Astrocyte (in vitro differentiated cells and primary cell): ENCODE results near the gene CSMD2. TPM values are rescaled to one million over a fixed set of nuclear protein-coding genes. Genes with fewer than 3 reads are reported as not detected.

Experiments used
- DNase-seq: peaks from one replicate; pipeline ENCODE4 v3.0.0-alpha.2; 2010; ENCODE audit warnings: low read depth
- FAIRE-seq: peaks from 2 replicates; lab custom pipeline; 2011; peaks lifted over from hg19 to GRCh38; lab: Jason Lieb, UNC
- H2AFZ ChIP-seq: 2 replicates; pipeline ENCODE4 v1.6.0; 2012; ENCODE audit warnings: low read depth, low read length, inconsistent platforms
- H3K27ac ChIP-seq: 2 replicates; pipeline ENCODE4 v1.5.1; 2011; ENCODE audit warnings: low read depth, low read length, inconsistent platforms
- H3K27me3 ChIP-seq: 2 replicates; pipeline ENCODE4 v1.6.0; 2011; ENCODE audit warnings: low read length, inconsistent platforms; ENCODE audit not compliant: insufficient read depth
- H3K36me3 ChIP-seq: 2 replicates; pipeline ENCODE4 v1.5.1; 2011; ENCODE audit warnings: low read length, inconsistent platforms; ENCODE audit not compliant: insufficient read depth
- H3K4me1 ChIP-seq: 2 replicates; pipeline ENCODE4 v1.5.1; 2011; ENCODE audit warnings: low read length, inconsistent platforms; ENCODE audit not compliant: insufficient read depth
- H3K4me2 ChIP-seq: 2 replicates; pipeline ENCODE4 v1.6.0; 2012; ENCODE audit warnings: low read length, inconsistent platforms
- H3K4me3 ChIP-seq: 2 replicates; pipeline ENCODE4 v1.5.1; 2011; ENCODE audit warnings: low read depth, mild to moderate bottlenecking, low read length, inconsistent platforms; ENCODE audit not compliant: insufficient read depth
- H3K79me2 ChIP-seq: 2 replicates; pipeline ENCODE4 v1.6.0; 2012; ENCODE audit warnings: mild to moderate bottlenecking, low read length, inconsistent platforms; ENCODE audit not compliant: insufficient read depth
- H3K9ac ChIP-seq: 2 replicates; pipeline ENCODE4 v1.6.0; 2012; ENCODE audit warnings: mild to moderate bottlenecking, low read length, inconsistent platforms
- H3K9me3 ChIP-seq: 2 replicates; pipeline ENCODE4 v1.5.1; 2012; ENCODE audit warnings: low read depth, mild to moderate bottlenecking, low read length, inconsistent platforms; ENCODE audit not compliant: insufficient read depth
- H4K20me1 ChIP-seq: 2 replicates; pipeline ENCODE4 v1.6.0; 2012; ENCODE audit warnings: low read length, inconsistent platforms; ENCODE audit not compliant: insufficient read depth
- H3K27ac Mint-ChIP-seq: one replicate; pipeline ENCODE4 v1.8.0; 2021; ENCODE audit warnings: mild to moderate bottlenecking, mixed read lengths; ENCODE audit not compliant: unreplicated experiment
- H3K27me3 Mint-ChIP-seq: one replicate; pipeline ENCODE4 v1.8.0; 2021; ENCODE audit warnings: low read depth, mixed read lengths; ENCODE audit not compliant: unreplicated experiment
- H3K36me3 Mint-ChIP-seq: one replicate; pipeline ENCODE4 v1.8.0; 2021; ENCODE audit warnings: low read depth, mixed read lengths; ENCODE audit not compliant: unreplicated experiment
- H3K4me1 Mint-ChIP-seq: one replicate; pipeline ENCODE4 v1.8.0; 2021; ENCODE audit warnings: low read depth, mixed read lengths; ENCODE audit not compliant: unreplicated experiment
- H3K4me3 Mint-ChIP-seq: one replicate; pipeline ENCODE4 v1.8.0; 2021; ENCODE audit warnings: mild to moderate bottlenecking, moderate library complexity, mixed read lengths; ENCODE audit not compliant: unreplicated experiment
- H3K9me3 Mint-ChIP-seq: one replicate; pipeline ENCODE4 v1.8.0; 2021; ENCODE audit warnings: mild to moderate bottlenecking, mixed read lengths; ENCODE audit not compliant: unreplicated experiment
- CTCF ChIP-seq: IDR thresholded peaks from 2 replicates; pipeline ENCODE4 v1.5.1; 2011; ENCODE audit warnings: low read depth, mild to moderate bottlenecking, inconsistent platforms, low read length, moderate library complexity; ENCODE audit not compliant: insufficient read depth
- EZH2 ChIP-seq: IDR thresholded peaks from 2 replicates; pipeline ENCODE4 v1.6.1; 2012; ENCODE audit warnings: mild to moderate bottlenecking, low read length, inconsistent platforms; ENCODE audit not compliant: insufficient read depth
- total RNA-seq: library from RNA; stranded (reverse); gene quantifications from 2 replicates; pipeline ENCODE4 v1.2.1, GENCODE V29; 2021

CSMD2 gene
- total RNA-seq, 1 donor from 2014 or later, result 11.1 TPM

GRCh38 chr1:33654267-33654834 lies 510.7 kb downstream of the CSMD2 start:
- H3K4me2 ChIP-seq, result no peak overlapping the region
- DNase-seq (peak; percentile 23), FAIRE-seq (no peak)
- no peaks in the 10 kb centered on the region for H3K27me3 Mint-ChIP-seq
- no peaks in the 10 kb centered on the region for H3K79me2 ChIP-seq
- no peaks in the 10 kb centered on the region for H3K27me3 ChIP-seq
- H3K4me1 Mint-ChIP-seq, result no peaks in the 10 kb centered on the region
- no peak overlapping the region for H3K27ac Mint-ChIP-seq
- H3K9ac ChIP-seq, result no peak overlapping the region
- H3K36me3 Mint-ChIP-seq, result peaks cover 7% of the 10 kb centered on the region
- peaks cover 3% of the 10 kb centered on the region for H3K9me3 Mint-ChIP-seq
- H3K36me3 ChIP-seq, result peaks cover 4% of the 10 kb centered on the region
- H3K4me3 ChIP-seq, result no peak overlapping the region
- H3K9me3 ChIP-seq, result no peaks in the 10 kb centered on the region
- H3K4me3 Mint-ChIP-seq, result no peak overlapping the region
- no peak overlapping the region for H3K27ac ChIP-seq
- no peaks in the 10 kb centered on the region for H4K20me1 ChIP-seq
- TF ChIP-seq EZH2 (no peak), CTCF (peak; percentile 51)
- H2AFZ ChIP-seq, result no peak overlapping the region
- no peaks in the 10 kb centered on the region for H3K4me1 ChIP-seq

GRCh38 chr1:33653226-33653625 lies 511.8 kb downstream of the CSMD2 start:
- no peaks in the 10 kb centered on the region for H4K20me1 ChIP-seq
- FAIRE-seq (no peak), DNase-seq (no peak)
- H3K27ac ChIP-seq, result no peak overlapping the region
- H3K27me3 ChIP-seq, result no peaks in the 10 kb centered on the region
- Mint-ChIP-seq H3K4me1 (no peaks in the 10 kb centered on the region), H3K9me3 (peaks cover 3% of the 10 kb centered on the region), H3K36me3 (peaks cover 7% of the 10 kb centered on the region), H3K27me3 (no peaks in the 10 kb centered on the region), H3K27ac (no peak overlapping the region), H3K4me3 (no peak overlapping the region)
- H2AFZ ChIP-seq, result no peak overlapping the region
- no peak overlapping the region for H3K4me3 ChIP-seq
- no peak overlapping the region for H3K9ac ChIP-seq
- H3K4me1 ChIP-seq, result no peaks in the 10 kb centered on the region
- peaks cover 4% of the 10 kb centered on the region for H3K36me3 ChIP-seq
- H3K79me2 ChIP-seq, result no peaks in the 10 kb centered on the region
- no peak for TF ChIP-seq CTCF
- TF ChIP-seq EZH2, result no peak
- H3K4me2 ChIP-seq, result no peak overlapping the region
- no peaks in the 10 kb centered on the region for H3K9me3 ChIP-seq

- H4K20me1 ChIP-seq, result no peaks in the 10 kb centered on the region
- H3K4me3 ChIP-seq, result no peak overlapping the region
- Mint-ChIP-seq H3K4me3 (no peak overlapping the region), H3K27me3 (peaks cover 4% of the 10 kb centered on the region), H3K36me3 (no peaks in the 10 kb centered on the region), H3K27ac (no peak overlapping the region), H3K9me3 (peaks cover 8% of the 10 kb centered on the region), H3K4me1 (no peaks in the 10 kb centered on the region)
- no peak overlapping the region for H3K27ac ChIP-seq
- no peak overlapping the region for H3K4me2 ChIP-seq
- no peaks in the 10 kb centered on the region for H3K4me1 ChIP-seq
- H3K27me3 ChIP-seq, result no peaks in the 10 kb centered on the region
- DNase-seq, result no peak
- no peaks in the 10 kb centered on the region for H3K9me3 ChIP-seq
- TF ChIP-seq CTCF (no peak), EZH2 (no peak)
- no peaks in the 10 kb centered on the region for H3K79me2 ChIP-seq
- H3K9ac ChIP-seq, result no peak overlapping the region
- H2AFZ ChIP-seq, result no peak overlapping the region
- no peaks in the 10 kb centered on the region for H3K36me3 ChIP-seq
- no peak for FAIRE-seq
These were observed 514.3 kb downstream of the CSMD2 start for GRCh38 chr1:33650708-33651107.
